ENCODE measurements around the gene POC1A.

- TF ChIP-seq CTCF (conservative IDR thresholded peaks at IDR 0.05) (no peak), ZFX (IDR thresholded peaks at IDR 0.05) (no peak)
Measured at GRCh38 chr3:52097851-52098507, 56.2 kb downstream of the POC1A start.

Data from C4-2B (cell line).